Breast epithelium (tissue), 4 donors: ENCODE measurements around the gene CYB5R3. TPM values are rescaled to one million over a fixed set of nuclear protein-coding genes. Genes with fewer than 3 reads are reported as not detected.
A peak's percentile ranks its signal among the peaks of the same experiment; 100 is the strongest.

Experiments used
- DNase-seq, 2 donors: peaks; one replicate each; pipeline ENCODE4 v3.0.0-alpha.2; 2019; ENCODE audit warnings: low spot score in 2 of 2
- H3K27ac ChIP-seq, 2 donors: fragments of 200-600 bp; sonication (generic) in 1 of 2; one replicate each; pipeline ENCODE4 v1.5.1; 2016 to 2019; ENCODE audit warnings: mild to moderate bottlenecking in 1 of 2
- H3K27me3 ChIP-seq, 2 donors: fragments of 200-600 bp; sonication (generic) in 1 of 2; one replicate each; pipeline versions ENCODE4 v1.5.1 to v1.6.0; 2017 to 2019; ENCODE audit warnings: control low read depth in 1 of 2, mild to moderate bottlenecking in 1 of 2
- H3K36me3 ChIP-seq: fragments of 200-600 bp; one replicate; pipeline ENCODE4 v1.5.1; 2019
- H3K4me1 ChIP-seq, 2 donors: fragments of 200-600 bp; sonication (generic); one replicate each; pipeline ENCODE4 v1.5.1; 2016 to 2019; ENCODE audit warnings: control low read depth in 1 of 2
- H3K4me3 ChIP-seq, 3 donors: fragments of 200-600 bp; sonication (generic); 1 replicate in 2 of 3; 2 replicates in 1 of 3; pipeline ENCODE4 v1.5.1; 2016 to 2019; ENCODE audit warnings: mild to moderate bottlenecking in 3 of 3, moderate library complexity in 2 of 3
- H3K9me3 ChIP-seq, 2 donors: fragments of 200-600 bp; sonication (generic) in 1 of 2; one replicate each; pipeline ENCODE4 v1.5.1; 2016 to 2019; ENCODE audit warnings: control low read depth in 1 of 2
- CTCF ChIP-seq, 3 donors: fragments of 450-650 bp; IDR thresholded peaks; one replicate each; pipeline ENCODE4 v1.5.1; 2016 to 2017; ENCODE audit warnings: antibody characterized with exemption in 3 of 3, mild to moderate bottlenecking in 3 of 3, moderate library complexity in 3 of 3
- POLR2A ChIP-seq: fragments of 450-650 bp; IDR thresholded peaks from one replicate; pipeline ENCODE4 v1.6.1; 2016; ENCODE audit warnings: antibody characterized with exemption, mild to moderate bottlenecking, moderate library complexity
- POLR2AphosphoS5 ChIP-seq, 3 donors: sonication (generic); formaldehyde crosslinking; IDR thresholded peaks; one replicate each; pipeline ENCODE4 v1.6.1; 2017; ENCODE audit warnings: antibody characterized with exemption in 3 of 3
- intact Hi-C: fragments of 100-400 bp; cut with DNase I; formaldehyde crosslinking; loops from one replicate; pipeline ENCODE4 v1.15.1; 2023; ENCODE audit warnings: low total_unique reads
- total RNA-seq, 3 donors: library from RNA; depleted of rRNA; stranded (reverse); fragments of >200 nt; gene quantifications; one replicate each; pipeline ENCODE4 v1.1.0, GENCODE V29; 2016

Gene CYB5R3
- total RNA-seq, 3 donors from 2014 or later = 56.5 to 248 (median 87.5) TPM

- no peaks in the 10 kb centered on the region for H3K36me3 ChIP-seq
- peak in 1 of 2 donors; percentile 55 for DNase-seq
- H3K4me1 ChIP-seq = peaks cover 29 to 38% of the 10 kb centered on the region in 2 donors
- peak overlapping the region; percentile 28 to 63 (median 30) for H3K4me3 ChIP-seq
- TF ChIP-seq POLR2AphosphoS5 (IDR thresholded peaks at IDR 0.05) = no peak
- TF ChIP-seq POLR2A = no peak
- no peak for TF ChIP-seq CTCF (IDR thresholded peaks at IDR 0.05)
- intact Hi-C loops = loop anchor here (5.0 kb wide), 1 partner anchor 210 kb away; the partner anchor contains the start of gene ARFGAP3
- no peaks in the 10 kb centered on the region for H3K9me3 ChIP-seq
- H3K27me3 ChIP-seq = no peaks in the 10 kb centered on the region
- H3K27ac ChIP-seq = peak overlapping the region; percentile 88 to 91
These were observed 2.3 kb downstream of the CYB5R3 start for GRCh38 chr22:42646569-42647525.

DNA sequence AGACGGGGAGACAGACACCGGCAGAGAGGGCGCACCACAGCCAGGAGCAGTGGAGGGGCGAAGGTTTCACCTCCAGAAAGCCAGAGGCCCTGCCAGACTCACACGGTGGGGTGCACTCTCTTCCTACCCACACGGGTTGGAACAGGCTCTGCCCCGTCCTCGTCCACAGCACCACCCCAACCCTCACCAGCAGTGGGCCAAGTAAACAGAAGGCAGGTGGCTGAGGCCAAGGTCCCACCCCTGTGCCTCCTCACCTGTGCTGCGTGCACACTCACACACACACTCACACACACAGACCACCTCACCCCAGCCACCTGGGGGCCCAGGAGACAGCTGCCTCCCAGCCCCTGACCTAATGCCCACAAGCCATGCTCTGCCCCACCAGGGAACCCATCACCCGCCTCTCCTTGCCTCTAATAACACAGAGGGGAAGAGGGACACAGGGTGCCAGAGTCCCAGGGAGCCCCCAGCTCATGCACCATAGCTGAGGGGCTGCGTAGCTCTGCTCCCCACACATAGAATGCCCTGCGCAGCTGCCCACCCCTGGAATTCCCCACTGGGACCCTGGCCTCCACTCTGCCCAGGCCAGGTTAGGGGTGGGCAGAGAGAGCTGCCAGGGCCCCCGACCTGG, 3.1 kb downstream of the CYB5R3 start:
- no peaks in the 10 kb centered on the region for H3K27me3 ChIP-seq
- peak overlapping the region; percentile 28 to 63 (median 30) for H3K4me3 ChIP-seq
- intact Hi-C loops = loop anchor here (5.0 kb wide), 1 partner anchor 211 kb away; the partner anchor contains the start of gene ARFGAP3
- peaks cover 29 to 38% of the 10 kb centered on the region in 2 donors for H3K4me1 ChIP-seq
- no peak for TF ChIP-seq POLR2A
- TF ChIP-seq CTCF (IDR thresholded peaks at IDR 0.05) = no peak
- TF ChIP-seq POLR2AphosphoS5 (IDR thresholded peaks at IDR 0.05) = no peak
- peak overlapping the region; percentile 88 to 91 for H3K27ac ChIP-seq
- DNase-seq = no peak
- no peaks in the 10 kb centered on the region for H3K36me3 ChIP-seq
- H3K9me3 ChIP-seq = no peaks in the 10 kb centered on the region

- Histone ChIP-seq H3K9me3 (no peaks in the 10 kb centered on the region), H3K27me3 (no peaks in the 10 kb centered on the region), H3K4me1 (peaks cover 29 to 38% of the 10 kb centered on the region in 2 donors), H3K4me3 (peak overlapping the region; percentile 28 to 63 (median 30)), H3K36me3 (no peaks in the 10 kb centered on the region), H3K27ac (peak overlapping the region; percentile 88 to 91)
- intact Hi-C loops = loop anchor here (5.0 kb wide), 1 partner anchor 212 kb away; the partner anchor contains the start of gene ARFGAP3
- DNase-seq = peak in 1 of 2 donors; percentile 37
- TF ChIP-seq CTCF (IDR thresholded peaks at IDR 0.05) (no peak), POLR2A (no peak), POLR2AphosphoS5 (IDR thresholded peaks at IDR 0.05) (no peak)
These were observed 3.8 kb downstream of the CYB5R3 start for GRCh38 chr22:42645341-42645937.

GRCh38 chr22:42644422-42645340, 4.5 kb downstream of the CYB5R3 start:
- peak in 1 of 2 donors; percentile 42 for DNase-seq
- TF ChIP-seq CTCF (IDR thresholded peaks at IDR 0.05) = no peak
- no peak for TF ChIP-seq POLR2AphosphoS5 (IDR thresholded peaks at IDR 0.05)
- TF ChIP-seq POLR2A = no peak
- no peaks in the 10 kb centered on the region for H3K36me3 ChIP-seq
- peak overlapping the region; percentile 28 to 63 (median 30) for H3K4me3 ChIP-seq
- peak overlapping the region; percentile 88 to 91 for H3K27ac ChIP-seq
- no peaks in the 10 kb centered on the region for H3K27me3 ChIP-seq
- no peaks in the 10 kb centered on the region for H3K9me3 ChIP-seq
- peaks cover 29 to 38% of the 10 kb centered on the region in 2 donors for H3K4me1 ChIP-seq
- intact Hi-C loops = loop anchor here (5.0 kb wide), 1 partner anchor 213 kb away; the partner anchor contains the start of gene ARFGAP3
